Measurements from ENCODE around the gene LIAS. TPM values are rescaled to one million over a fixed set of nuclear protein-coding genes. Genes with fewer than 3 reads are reported as not detected.
A peak's percentile ranks its signal among the peaks of the same experiment; 100 is the strongest.

LIAS gene
- total RNA-seq, 1 donor from 2014 or later, result 17.0 TPM

DNA sequence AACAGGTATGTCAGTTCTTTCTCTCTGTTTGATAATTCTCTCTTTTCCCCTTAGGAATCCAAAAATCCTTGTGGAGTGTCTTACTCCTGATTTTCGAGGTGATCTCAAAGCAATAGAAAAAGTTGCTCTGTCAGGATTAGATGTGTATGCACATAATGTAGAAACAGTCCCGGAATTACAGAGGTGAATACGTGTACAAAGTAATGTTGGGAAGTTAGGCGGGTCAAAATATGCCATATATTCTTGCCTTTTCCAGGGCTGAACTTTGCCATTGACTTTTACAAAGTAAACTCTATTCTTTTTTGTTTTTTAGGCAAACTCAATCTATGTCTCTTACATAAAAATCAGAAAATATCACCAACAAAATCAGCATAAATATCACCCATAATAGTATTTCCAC lies 8.6 kb downstream of the LIAS start:
- Mint-ChIP-seq H3K36me3 (ENCODE audit: insufficient read depth) (peaks cover 3% of the 10 kb centered on the region), H3K9me3 (ENCODE audit: low read depth) (no peaks in the 10 kb centered on the region), H3K27me3 (no peaks in the 10 kb centered on the region), H3K27ac (peak overlapping the region; percentile 76), H3K4me3 (ENCODE audit: low read depth) (no peak overlapping the region), H3K4me1 (ENCODE audit: low read depth) (peaks cover 4% of the 10 kb centered on the region)
- no peak for DNase-seq (ENCODE audit: low spot score, unreplicated experiment)
- TF ChIP-seq, protein P1, sequence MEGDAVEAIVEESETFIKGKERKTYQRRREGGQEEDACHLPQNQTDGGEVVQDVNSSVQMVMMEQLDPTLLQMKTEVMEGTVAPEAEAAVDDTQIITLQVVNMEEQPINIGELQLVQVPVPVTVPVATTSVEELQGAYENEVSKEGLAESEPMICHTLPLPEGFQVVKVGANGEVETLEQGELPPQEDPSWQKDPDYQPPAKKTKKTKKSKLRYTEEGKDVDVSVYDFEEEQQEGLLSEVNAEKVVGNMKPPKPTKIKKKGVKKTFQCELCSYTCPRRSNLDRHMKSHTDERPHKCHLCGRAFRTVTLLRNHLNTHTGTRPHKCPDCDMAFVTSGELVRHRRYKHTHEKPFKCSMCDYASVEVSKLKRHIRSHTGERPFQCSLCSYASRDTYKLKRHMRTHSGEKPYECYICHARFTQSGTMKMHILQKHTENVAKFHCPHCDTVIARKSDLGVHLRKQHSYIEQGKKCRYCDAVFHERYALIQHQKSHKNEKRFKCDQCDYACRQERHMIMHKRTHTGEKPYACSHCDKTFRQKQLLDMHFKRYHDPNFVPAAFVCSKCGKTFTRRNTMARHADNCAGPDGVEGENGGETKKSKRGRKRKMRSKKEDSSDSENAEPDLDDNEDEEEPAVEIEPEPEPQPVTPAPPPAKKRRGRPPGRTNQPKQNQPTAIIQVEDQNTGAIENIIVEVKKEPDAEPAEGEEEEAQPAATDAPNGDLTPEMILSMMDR (IDR thresholded peaks at IDR 0.05; ENCODE audit: unreplicated experiment), result no peak

DNA sequence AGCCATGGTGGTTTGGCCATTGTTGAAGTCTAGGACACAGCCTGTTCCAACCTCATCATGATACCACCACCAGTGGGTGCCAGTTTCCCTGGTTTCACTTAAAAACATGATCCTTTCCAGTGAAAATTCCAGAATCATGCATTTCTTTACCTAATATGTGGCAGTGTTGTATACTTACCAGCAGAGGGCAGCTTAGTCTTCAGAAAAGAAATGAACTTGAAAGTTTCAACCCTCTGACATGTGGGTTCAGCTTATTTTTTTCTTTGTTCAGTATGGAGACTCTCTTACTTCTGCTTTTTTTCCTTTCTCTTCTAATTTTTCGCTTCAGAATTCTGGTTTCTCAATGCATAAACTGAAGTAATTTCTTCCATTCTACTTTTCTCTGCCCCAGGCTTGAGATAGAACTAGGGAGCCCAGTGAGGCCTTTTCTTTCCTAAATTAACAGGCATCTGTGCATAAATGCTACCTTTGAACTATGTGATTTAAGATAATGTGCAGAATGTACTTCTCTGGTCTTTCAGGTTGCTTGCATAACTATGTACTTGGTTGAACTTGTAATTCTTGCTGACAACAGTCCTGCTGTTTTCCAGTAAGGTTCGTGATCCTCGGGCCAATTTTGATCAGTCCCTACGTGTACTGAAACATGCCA lies 10.7 kb downstream of the LIAS start:
- peak overlapping the region; percentile 95 for H3K27ac Mint-ChIP-seq
- no peak overlapping the region for H3K4me3 Mint-ChIP-seq (ENCODE audit: low read depth)
- peaks cover 4% of the 10 kb centered on the region for H3K4me1 Mint-ChIP-seq (ENCODE audit: low read depth)
- peaks cover 3% of the 10 kb centered on the region for H3K36me3 Mint-ChIP-seq (ENCODE audit: insufficient read depth)
- H3K9me3 Mint-ChIP-seq (ENCODE audit: low read depth), result no peaks in the 10 kb centered on the region
- TF ChIP-seq, protein P1 (IDR thresholded peaks at IDR 0.05; ENCODE audit: unreplicated experiment), result peak; percentile 92
- H3K27me3 Mint-ChIP-seq, result no peaks in the 10 kb centered on the region
- DNase-seq (ENCODE audit: low spot score, unreplicated experiment), result peak; percentile 22

DNA sequence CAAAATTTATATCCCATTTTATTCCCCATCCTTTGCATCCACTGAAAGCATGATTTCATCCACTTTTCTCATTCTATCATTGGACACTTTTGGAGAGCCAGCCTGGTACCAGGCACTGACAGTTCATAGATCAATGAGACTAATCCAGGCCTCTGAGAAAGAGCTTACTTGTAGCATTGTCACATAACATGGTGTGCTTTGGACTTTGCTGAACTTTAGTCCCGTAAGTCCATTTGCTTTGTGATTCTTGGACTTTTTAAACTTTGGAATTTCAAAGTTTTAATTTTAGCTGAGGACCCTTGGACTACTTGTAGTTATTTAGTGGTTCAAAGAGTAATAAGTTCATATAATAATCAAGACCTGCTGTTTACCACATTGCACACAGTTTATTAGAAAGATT lies 11.5 kb downstream of the LIAS start:
- peaks cover 4% of the 10 kb centered on the region for H3K4me1 Mint-ChIP-seq (ENCODE audit: low read depth)
- H3K36me3 Mint-ChIP-seq (ENCODE audit: insufficient read depth), result peaks cover 1% of the 10 kb centered on the region
- no peak overlapping the region for H3K27ac Mint-ChIP-seq

DNA sequence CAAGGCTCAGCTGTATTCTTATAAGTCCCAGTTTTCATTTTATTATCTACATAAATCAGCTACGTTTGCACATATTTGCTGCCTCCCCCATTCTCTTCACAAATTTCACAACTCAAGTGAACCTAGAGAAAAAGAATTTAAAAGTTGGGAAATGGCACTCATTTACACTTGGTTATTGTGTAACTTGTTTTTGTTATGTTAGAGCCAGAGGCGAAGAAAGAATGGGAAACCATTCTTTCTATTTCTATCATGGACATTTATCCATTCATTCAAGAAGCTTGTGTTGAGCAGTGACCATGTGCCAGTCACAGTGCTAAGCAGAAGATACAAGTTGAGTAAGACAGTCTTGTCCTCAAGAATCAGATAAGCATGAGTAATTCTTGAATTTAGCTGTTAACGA lies 13.5 kb downstream of the LIAS start:
- no peak for DNase-seq (ENCODE audit: low spot score, unreplicated experiment)
- Mint-ChIP-seq H3K36me3 (ENCODE audit: insufficient read depth) (peaks cover 3% of the 10 kb centered on the region), H3K27me3 (no peaks in the 10 kb centered on the region), H3K4me3 (ENCODE audit: low read depth) (no peak overlapping the region), H3K9me3 (ENCODE audit: low read depth) (no peaks in the 10 kb centered on the region), H3K27ac (no peak overlapping the region), H3K4me1 (ENCODE audit: low read depth) (peaks cover 4% of the 10 kb centered on the region)
- TF ChIP-seq, protein P1 (IDR thresholded peaks at IDR 0.05; ENCODE audit: unreplicated experiment), result no peak

More for the DNA sequence above, 11.5 kb downstream of the LIAS start:
- no peak for DNase-seq (ENCODE audit: low spot score, unreplicated experiment)
- Mint-ChIP-seq H3K9me3 (ENCODE audit: low read depth) (no peaks in the 10 kb centered on the region), H3K4me3 (ENCODE audit: low read depth) (no peak overlapping the region), H3K27me3 (no peaks in the 10 kb centered on the region)
- TF ChIP-seq, protein P1 (IDR thresholded peaks at IDR 0.05; ENCODE audit: unreplicated experiment), result no peak

DNA sequence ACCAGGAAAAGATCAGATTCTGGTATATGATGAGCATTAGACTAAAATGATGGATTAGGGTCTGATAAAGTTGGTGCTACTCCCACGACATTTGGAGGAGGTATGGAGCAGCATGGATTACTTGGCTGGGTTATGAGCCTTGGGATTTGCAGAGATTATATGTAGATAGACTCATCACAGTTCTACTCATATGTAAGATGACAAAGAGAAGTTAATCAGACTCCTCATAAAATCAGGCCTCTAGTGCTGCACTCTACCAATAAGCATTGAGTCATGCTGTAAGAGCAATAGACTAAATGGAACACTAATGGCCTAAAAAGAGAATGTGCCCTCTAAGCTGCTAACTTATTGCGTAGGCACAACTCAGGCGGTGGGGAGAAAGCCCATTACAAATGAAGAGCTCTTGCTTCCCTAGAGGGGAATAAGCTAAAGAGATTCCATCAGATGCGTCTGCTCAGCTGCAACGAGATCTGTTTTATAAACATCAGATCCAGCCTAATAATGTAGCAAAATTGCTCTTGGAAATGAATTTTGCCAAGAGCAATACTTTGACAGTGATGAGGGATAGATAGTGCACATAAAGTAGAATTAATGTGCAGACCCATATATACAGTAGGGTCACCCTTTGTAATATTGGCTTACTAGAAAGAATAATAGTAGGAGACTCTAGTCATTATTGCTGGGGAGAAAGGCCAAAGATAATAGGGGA lies 17.5 kb downstream of the LIAS start:
- H3K9me3 Mint-ChIP-seq (ENCODE audit: low read depth), result no peaks in the 10 kb centered on the region
- DNase-seq (ENCODE audit: low spot score, unreplicated experiment), result no peak
- H3K4me1 Mint-ChIP-seq (ENCODE audit: low read depth), result no peaks in the 10 kb centered on the region
- peaks cover 3% of the 10 kb centered on the region for H3K36me3 Mint-ChIP-seq (ENCODE audit: insufficient read depth)
- TF ChIP-seq, protein P1 (IDR thresholded peaks at IDR 0.05; ENCODE audit: unreplicated experiment), result no peak
- no peaks in the 10 kb centered on the region for H3K27me3 Mint-ChIP-seq
- H3K4me3 Mint-ChIP-seq (ENCODE audit: low read depth), result no peak overlapping the region
- H3K27ac Mint-ChIP-seq, result no peak overlapping the region
